Measurements from ENCODE around the gene RSPO4.
"Not testable (repeated sequence)": the region's sequence is repeated elsewhere in the genome, so short reads cannot be mapped to it uniquely, and the experiment has no call there.

GRCh38 chr20:1026214-1026613 lies 24.1 kb upstream of the RSPO4 start:
- TF ChIP-seq EZH2 (IDR thresholded peaks at IDR 0.05; ENCODE audit: insufficient read depth, poor library complexity, severe bottlenecking); EZH2phosphoT487 (IDR thresholded peaks at IDR 0.05; ENCODE audit: insufficient read depth, low read depth): not testable (repeated sequence)

All from GM23248 (cell line).